Fibroblast of skin of left quadriceps (primary cell): ENCODE measurements around the gene CCDC127.
A peak's percentile ranks its signal among the peaks of the same experiment; 100 is the strongest.
"Not testable (repeated sequence)": the region's sequence is repeated elsewhere in the genome, so short reads cannot be mapped to it uniquely, and the experiment has no call there.

Source experiments
- DNase-seq, 2 experiments: peaks; one replicate each; pipeline ENCODE4 v3.0.0-alpha.2; 2013; ENCODE audit warnings: low read depth in 2 of 2

CCDC127 gene, protein sequence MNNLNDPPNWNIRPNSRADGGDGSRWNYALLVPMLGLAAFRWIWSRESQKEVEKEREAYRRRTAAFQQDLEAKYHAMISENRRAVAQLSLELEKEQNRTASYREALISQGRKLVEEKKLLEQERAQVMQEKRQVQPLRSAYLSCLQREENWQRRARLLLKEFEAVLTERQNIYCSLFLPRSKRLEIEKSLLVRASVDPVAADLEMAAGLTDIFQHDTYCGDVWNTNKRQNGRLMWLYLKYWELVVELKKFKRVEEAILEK

DNA sequence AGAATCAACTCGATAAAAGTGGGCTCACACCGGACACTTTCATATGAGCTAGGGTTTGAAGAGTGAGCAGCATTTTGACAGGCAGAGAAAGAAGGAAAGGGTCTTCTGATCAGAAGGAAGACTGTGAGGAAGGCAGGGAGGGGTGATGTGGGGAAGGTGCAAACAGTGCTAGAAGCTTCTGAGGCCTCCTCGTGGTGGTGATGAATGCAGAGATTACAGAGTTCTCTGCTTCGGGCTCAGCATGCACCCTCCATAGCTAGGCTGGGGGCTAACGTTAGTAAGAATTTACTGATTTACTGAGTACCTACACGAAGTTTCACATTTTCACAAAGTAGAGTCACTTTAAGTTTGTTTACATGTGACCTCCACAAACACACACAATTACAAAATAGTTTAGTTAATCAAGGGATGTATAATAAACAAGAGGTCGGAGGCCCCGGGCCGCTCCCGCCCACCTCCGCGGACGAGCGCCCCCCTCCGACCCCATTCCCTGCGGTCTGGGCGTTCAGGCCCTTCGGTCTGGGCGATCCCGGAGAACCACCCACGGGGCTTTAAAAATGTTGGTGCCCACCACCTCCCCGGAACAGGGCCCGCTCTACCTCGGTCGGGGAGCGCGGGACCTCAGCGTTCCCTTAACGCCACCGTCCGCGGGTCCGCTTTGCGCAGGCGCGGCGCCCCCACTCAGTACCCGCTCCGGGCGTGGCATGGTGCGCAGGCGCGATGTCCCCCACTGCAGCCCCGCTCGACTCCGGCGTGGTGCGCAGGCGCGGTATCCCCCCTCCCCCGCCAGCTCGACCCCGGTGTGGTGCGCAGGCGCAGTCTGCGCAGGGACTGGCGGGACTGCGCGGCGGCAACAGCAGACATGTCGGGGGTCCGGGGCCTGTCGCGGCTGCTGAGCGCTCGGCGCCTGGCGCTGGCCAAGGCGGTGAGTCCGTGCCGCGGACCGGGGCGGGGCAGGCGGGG is at the start of gene CCDC127, which contains the start of gene SDHA:
Gene CCDC127, minus strand, starts transcription at position 660 of the 963 bp plus-strand sequence. CDS start 1,304 bp downstream, outside the sequence.
Gene SDHA, plus strand, starts transcription at position 827 of the 963 bp plus-strand sequence. Its CDS starts 36 bp downstream, at position 863.
- peak; percentile 79 to 80 for DNase-seq

DNA sequence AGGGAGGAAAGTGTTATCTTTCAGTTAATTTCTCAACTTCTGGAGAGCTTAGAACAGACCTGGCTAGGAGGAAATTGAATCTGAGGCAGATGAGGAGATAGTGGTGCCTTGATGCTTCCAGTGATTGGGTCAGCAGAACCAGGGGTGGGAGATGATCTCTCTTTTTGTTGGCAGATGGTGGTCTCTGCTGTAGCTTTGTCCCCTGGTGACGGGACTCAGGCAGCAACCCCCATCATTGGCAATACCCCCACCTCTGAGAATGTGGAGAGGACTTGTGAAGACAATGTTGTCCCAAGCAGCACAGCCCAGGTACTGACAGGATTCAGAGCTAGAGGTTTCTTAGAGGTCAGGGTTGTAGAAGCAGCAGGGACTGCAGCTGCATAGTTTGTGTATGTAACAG is 49.8 kb upstream of the CCDC127 start:
- DNase-seq, result no peak

DNA sequence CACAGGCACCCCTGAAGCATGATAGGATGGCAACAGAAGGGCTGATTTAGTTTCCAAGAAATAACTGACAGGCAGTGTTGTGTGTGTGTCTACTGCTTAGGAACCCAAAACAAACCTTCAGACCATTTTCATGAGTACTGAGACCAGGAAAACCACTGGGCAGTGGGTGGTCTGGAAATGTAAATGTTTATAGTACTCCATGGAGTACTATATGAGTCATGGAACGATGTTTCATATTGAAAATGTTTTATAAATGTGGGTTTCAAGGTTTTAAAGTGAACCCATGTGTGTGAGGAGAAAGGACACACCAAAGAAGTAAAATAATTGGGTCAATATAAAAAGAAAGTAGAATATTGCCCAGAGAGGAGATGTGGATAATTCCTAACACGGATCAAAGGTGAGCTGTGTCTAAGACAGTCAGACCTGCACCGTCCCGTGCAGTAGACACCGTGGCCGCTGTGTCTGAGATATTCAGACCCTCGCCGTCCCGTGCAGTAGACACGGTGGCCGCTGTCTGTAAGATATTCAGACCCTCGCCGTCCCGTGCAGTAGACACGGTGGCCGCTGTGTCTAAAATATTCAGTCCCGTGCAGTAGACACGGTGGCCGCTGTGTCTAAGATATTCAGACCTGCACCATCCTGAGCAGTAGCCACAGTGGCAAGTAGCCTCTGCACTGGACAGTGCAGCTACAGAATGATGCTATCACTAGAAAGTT is 48.5 kb upstream of the CCDC127 start:
- peak; percentile 48 to 49 for DNase-seq

DNA sequence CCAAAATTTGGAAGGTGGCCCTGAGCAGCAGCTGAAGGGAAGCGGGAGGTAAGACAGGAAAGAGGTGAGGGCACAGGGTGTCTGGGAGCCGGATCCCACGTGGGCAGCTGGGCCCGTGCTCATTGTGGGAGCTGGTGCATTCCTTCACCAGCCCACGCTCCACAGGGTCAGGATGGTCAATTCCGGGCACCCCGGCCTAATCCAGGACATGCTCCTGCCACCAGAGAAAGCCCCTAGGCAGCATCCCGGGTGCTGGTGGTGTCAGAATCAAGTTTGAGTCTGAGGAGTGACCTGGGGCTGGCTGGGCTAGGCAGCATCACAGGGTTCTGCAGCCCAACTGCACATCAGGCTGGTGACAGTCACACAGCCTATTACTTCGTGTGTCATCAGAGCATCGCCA is 46.4 kb upstream of the CCDC127 start:
- DNase-seq, result no peak

DNA sequence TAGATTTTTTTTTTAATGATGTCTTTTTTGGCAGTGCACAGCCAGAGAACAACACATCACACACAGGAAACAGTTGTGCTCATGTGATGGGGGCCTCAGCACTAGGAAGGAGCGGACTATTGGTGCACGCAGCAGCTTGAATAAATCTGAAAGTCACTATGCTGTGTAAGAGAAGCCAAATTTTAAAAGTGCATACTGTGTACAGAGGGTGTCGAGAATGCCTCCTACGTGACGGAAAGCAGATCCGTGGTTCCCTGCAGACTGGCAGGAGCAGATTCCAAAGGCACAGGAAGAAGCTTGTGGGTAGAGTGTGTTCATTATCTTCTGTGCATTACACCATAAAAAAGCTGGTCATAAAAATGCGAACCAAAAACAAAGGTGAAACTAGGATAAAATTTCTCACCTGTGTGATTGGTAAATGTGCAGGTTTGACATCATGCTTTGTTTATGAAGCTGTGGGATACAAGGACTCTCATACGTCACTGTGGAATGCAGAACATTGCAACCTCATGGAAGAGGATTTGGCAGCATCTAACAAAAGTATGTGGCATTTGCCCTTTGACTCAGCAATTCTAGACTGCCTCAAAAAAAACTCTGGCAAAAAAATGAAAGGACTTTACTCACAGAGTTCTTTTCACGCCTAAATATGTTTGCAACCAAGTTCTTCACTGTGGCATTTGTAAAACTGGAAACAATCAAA is 45.5 kb upstream of the CCDC127 start:
- peak; percentile 80 to 81 for DNase-seq

DNA sequence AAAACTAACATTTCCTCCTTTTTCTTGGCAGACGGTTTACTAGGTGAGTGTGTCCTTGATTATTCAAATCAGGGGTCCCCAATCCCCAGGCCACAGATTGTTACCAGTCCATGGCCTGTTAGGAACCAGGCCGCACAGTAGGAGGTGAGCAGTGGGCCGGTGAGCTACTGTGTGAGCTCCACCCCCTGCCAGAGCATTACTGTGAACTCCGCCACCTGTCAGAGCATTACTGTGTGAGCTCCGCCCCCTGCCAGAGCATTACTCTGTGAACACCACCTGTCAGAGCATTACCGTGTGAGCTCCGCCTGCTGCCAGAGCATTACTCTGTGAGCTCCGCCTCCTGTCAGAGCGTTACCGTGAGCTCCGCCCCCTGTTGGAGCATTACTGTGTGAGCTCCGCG is 39.2 kb upstream of the CCDC127 start:
- no peak for DNase-seq

DNA sequence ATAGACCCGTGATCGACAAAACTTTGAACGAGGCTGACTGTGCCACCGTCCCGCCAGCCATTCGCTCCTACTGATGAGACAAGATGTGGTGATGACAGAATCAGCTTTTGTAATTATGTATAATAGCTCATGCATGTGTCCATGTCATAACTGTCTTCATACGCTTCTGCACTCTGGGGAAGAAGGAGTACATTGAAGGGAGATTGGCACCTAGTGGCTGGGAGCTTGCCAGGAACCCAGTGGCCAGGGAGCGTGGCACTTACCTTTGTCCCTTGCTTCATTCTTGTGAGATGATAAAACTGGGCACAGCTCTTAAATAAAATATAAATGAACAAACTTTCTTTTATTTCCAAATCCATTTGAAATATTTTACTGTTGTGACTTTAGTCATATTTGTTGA is 38.4 kb upstream of the CCDC127 start:
- DNase-seq, result not testable (repeated sequence)

DNA sequence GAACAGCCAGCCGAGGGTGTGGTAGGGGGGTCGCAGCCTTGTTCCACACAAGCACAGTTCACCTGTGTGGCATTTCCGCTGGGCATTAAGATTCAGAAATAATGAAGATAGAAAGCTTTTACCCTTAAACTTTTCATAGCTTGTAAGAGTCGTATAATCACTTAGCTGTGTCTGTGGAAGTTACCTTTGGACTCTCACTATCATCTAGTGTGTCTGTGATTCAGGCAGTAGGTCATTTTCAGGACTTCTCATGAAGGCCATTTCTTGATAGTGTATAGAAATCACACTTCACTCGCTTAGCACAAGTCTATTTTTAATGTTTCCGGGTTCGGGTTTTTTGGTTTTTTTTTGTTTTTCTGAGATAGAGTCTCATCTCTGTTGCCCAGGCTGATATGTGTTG is 37.2 kb upstream of the CCDC127 start:
- not testable (repeated sequence) for DNase-seq

DNA sequence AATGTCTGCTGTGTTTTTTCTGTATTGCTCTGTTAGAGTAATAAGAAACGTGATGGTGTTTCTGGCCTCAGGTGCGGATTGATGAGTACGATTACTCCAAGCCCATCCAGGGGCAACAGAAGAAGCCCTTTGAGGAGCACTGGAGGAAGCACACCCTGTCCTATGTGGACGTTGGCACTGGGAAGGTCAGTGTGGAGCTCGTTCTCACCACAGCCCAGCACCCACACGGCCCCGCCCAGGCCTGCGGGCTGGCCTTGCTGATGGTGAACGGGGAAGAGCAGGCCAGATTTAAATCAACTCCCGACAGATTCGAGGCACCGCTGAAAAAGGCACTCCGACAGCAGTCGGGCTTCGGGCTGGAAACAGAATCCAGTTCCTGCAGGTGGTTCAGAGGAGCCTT is 36.4 kb upstream of the CCDC127 start:
- DNase-seq, result not testable (repeated sequence)

DNA sequence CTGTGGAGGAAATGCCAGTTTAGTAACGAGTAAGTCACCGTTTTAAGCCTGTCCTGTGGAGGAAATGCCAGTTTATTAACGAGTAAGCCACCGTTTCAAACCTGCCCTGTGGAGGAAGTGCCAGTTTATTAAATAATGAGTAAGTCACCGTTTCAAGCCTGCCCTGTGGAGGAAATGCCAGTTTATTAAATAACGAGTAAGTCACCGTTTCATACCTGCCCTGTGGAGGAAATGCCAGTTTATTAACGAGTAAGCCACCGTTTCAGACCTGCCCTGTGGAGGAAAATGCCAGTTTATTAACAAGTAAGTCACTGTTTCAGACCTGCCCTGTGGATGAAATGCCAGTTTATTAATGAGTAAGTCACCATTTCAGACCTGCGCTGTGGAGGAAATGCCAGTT is 34.6 kb upstream of the CCDC127 start:
- no peak for DNase-seq

DNA sequence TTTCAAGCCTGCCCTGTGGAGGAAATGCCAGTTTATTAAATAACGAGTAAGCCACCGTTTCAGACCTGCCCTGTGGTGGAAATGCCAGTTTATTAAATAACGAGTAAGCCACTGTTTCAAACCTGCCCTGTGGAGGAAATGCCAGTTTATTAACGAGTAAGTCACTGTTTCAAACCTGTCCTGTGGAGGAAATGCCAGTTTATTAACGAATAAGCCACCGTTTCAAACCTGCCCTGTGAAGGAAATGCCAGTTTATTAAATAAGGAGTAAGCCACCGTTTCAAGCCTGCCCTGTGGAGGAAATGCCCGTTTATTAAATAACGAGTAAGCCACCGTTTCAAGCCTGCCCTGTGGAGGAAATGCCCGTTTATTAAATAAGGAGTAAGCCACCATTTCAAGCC is 34.0 kb upstream of the CCDC127 start:
- DNase-seq, result not testable (repeated sequence)

DNA sequence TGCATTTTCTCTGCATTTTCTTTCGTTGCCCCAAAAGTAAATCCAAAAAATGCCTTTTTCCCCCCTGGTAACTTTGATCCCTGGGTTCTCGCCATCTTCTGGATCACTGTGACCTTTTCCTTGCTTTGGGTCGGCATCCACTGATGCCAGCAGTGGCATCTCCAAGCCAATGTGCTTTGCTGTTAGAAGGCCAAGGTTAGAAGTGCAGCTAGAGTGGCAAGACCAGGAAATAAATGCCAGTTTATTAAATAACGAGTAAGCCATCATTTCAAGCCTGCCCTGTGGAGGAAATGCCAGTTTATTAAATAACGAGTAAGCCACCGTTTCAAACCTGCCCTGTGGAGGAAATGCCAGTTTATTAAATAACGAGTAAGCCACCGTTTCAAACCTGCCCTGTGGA is 33.6 kb upstream of the CCDC127 start:
- not testable (repeated sequence) for DNase-seq

DNA sequence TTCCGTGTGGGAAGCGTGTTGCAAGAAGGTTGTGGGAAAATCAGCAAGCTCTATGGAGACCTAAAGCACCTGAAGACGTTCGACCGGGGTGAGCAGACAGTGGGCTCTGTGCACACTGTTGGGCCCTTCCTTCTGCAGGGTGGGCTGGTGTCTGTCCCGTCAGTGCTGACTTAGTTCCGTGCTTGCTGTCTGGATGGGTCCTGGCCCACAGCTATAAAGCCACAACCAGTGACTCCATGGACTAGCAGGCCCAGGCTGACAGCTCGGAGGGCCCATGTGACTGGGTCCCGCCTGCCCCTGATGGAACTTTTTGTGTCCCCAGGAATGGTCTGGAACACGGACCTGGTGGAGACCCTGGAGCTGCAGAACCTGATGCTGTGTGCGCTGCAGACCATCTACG is 33.1 kb upstream of the CCDC127 start:
- not testable (repeated sequence) for DNase-seq

DNA sequence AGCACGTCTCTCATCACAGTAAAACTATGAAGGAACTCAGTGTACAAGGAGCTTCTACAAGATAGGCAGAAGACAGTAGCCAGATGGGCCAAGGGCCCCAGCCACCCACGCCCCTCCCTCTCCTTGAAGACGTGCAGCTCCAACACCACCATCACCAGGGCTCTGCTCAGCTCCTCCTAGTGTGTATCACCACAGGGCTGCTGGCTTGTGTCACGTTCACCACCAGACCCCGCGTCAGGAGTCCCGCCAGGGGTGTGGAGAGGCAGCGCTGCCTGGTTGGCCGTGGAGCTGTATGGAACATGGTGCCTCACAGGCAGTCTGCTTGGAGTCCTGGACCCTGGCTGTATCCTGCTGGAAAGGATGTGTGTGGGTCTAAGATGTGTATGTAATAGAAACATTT is 32.4 kb upstream of the CCDC127 start:
- not testable (repeated sequence) for DNase-seq

DNA sequence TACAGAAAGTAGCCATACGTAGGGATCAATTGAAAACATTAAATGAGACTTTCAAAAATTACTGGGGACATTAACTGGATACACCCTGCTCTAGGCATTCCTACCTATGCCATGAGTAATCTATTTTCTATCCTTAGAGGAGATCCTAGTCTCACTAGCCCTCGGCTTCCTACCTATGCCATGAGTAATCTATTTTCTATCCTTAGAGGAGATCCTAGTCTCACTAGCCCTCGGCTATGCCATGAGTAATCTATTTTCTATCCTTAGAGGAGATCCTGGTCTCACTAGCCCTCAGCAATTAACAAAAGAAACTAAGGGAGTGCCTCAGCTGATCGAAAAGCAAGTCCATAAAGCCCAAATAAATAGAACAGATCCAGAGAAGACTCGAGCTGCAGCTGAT is 27.8 kb upstream of the CCDC127 start:
- not testable (repeated sequence) for DNase-seq

DNA sequence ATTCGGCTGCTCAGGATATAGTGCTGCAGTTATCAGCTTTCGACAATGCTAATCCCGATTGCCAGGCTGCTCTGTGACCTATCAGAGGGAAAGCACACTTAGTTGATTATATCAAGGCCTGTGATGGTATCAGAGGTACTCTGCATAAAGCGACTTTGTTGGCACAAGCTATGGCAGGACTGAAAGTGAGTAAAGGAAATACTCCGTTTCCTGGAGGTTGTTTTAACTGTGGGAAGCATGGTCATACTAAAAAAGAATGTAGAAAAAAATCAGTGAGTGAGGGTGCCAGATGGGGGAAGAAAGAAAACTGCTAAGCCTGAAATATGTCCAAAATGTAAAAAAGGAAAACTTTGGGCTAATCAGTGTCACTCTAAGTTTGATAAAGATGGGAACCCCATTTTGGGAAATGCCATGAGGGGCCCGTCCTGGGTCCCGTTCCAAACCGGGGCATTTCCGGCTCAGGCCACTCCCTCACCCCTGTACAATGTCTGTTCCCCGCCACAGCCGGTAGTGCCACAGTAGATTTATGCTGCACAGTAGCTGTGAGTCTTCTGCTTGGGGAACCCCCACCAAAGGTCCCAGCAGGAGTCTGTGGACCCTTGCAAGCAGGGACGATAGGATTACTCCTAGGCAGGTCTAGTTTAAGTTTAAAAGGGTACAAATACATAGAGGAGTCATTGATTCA is 25.9 kb upstream of the CCDC127 start:
- DNase-seq, result not testable (repeated sequence)

DNA sequence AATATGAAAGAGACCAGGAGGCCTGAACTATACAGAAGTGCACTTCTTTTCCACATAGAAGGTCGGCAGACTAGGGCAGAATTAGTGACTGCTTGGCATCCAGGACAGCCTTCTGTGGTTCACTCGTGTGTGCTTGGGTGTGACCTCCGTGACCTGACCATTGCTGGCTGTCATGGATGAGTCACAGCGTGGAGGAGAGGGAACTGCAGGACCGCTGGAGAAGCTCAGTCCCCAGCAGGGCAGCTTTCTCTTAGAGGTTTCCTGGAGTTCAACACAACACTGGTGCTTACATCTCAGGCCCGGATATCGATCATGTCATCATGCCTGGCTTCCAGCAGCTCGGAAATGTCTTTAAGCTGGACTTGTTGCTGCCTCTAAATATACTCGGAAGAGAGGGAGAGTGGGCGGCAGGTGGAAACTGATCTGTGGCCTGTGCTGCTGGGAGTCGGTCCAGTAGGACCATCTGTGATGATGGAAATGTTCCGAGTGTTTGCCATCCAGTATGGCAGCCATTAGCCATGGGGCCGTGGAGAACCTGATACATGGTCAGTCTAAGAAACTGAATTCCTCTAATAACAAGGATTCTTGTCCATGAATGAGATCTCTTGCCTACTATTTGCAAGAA is 23.2 kb upstream of the CCDC127 start:
- DNase-seq, result not testable (repeated sequence)

DNA sequence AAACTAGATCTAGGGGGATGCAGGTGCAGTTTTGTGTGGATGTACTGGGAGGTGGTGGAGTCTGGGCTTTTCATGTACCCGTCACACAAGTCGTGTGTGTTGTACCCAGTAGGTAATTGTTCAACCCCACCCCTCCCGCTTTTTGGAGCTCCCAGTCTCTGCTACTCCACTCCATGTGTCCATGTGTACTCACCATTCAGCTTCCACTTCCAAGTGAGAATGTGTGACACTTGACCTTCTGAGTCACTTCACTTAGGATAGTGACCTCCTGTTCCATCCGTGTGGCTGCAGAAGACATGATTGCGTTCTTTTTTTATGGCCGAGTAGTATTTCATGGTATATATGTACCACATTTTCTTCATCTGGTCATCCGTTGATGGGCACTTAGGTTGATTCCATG is 22.6 kb upstream of the CCDC127 start:
- not testable (repeated sequence) for DNase-seq

DNA sequence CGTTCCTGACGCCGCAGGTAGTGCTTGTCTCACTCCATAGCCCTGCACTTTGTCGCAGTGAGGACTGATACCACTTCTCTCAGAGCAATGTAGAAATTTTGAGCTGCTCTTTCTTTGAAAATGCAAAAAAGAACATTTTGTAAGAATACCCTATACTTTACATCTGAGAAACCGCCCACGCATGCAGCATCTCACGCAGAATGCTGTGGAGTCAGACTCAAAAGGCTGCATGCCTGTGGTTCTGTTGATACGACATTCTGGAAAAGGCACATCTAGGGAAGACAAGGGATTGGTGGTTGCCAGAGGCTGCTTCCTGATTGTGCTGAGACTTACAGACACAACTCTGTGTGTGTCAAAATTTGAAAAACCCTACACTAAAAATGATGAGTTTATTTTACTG is 20.0 kb upstream of the CCDC127 start:
- not testable (repeated sequence) for DNase-seq

DNA sequence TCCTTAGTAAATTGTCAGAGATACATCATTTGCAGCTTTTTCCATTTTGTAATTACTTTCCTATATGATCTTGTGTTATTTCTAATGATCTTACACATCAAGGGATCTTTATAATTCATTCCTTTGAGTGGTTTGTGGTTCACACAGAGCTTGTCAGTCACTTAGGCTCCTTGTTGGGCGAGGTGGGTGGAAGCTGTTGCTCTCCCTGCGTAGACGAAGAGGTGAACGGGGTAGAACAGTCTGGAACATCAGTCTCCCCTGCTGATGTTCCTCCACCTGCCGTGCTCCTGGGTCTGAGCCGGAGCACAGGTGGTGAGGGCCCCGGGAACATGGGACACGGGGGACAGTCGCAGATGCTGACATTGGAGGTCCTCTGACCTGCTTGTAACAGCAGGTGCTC is 17.6 kb upstream of the CCDC127 start:
- not testable (repeated sequence) for DNase-seq
